Activated T-cell treated with anti-CD3 and anti-CD28 coated beads, Interleukin-2, amount 50 U/mL, for 1 hour (primary cell): ENCODE measurements around the gene SDS.

ENCODE experiments used
- DNase-seq: peaks from one replicate; pipeline ENCODE4 v3.0.0-alpha.2; 2020

SDS gene

DNA sequence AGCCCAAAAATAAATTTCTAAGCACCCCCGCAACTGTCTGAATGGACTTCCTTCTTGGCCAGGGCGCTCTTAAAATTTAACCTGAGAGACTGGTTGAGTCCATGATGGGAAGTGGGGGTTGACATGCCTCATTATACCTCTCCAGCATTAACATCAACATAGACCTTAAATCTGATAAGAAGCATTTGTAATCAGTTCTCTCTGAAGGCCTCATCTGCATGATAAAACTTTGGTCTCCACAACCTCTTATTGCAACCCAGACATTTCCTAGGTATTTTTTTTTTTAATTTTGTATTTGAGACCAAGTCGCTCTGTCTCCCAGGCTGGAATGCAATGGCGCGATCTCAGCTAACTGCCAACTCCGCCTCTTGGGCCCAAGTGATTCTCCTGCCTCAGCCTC lies 58.4 kb downstream of the SDS start:
- no peak for DNase-seq
